ENCODE data around the gene PAM.

Gene PAM

GRCh38 chr5:102737805-102738469, 17.2 kb upstream of the PAM start:
- H3K4me3 ChIP-seq (ENCODE audit: low read depth, low read length): no peak overlapping the region
- no peak for TF ChIP-seq CTCF (IDR thresholded peaks at IDR 0.05; ENCODE audit: borderline replicate concordance, insufficient read depth, low read depth, low read length)

GRCh38 chr5:102740515-102740914, 14.6 kb upstream of the PAM start:
- no peak overlapping the region for H3K4me3 ChIP-seq (ENCODE audit: low read depth, low read length)
- no peak for TF ChIP-seq CTCF (IDR thresholded peaks at IDR 0.05; ENCODE audit: borderline replicate concordance, insufficient read depth, low read depth, low read length)

- H3K4me3 ChIP-seq (ENCODE audit: low read depth, low read length): no peak overlapping the region
- no peak for TF ChIP-seq CTCF (IDR thresholded peaks at IDR 0.05; ENCODE audit: borderline replicate concordance, insufficient read depth, low read depth, low read length)
These were observed 12.9 kb upstream of the PAM start for GRCh38 chr5:102742215-102742614.

- H3K4me3 ChIP-seq (ENCODE audit: low read depth, low read length): no peak overlapping the region
- TF ChIP-seq CTCF (IDR thresholded peaks at IDR 0.05; ENCODE audit: borderline replicate concordance, insufficient read depth, low read depth, low read length): no peak
These were observed 11.2 kb upstream of the PAM start for GRCh38 chr5:102743900-102744299.

- H3K4me3 ChIP-seq (ENCODE audit: low read depth, low read length): no peak overlapping the region
- TF ChIP-seq CTCF (IDR thresholded peaks at IDR 0.05; ENCODE audit: borderline replicate concordance, insufficient read depth, low read depth, low read length): no peak
These were observed 7.5 kb upstream of the PAM start for GRCh38 chr5:102747386-102748166.

GRCh38 chr5:102749416-102750030, 5.6 kb upstream of the PAM start:
- no peak for TF ChIP-seq CTCF (IDR thresholded peaks at IDR 0.05; ENCODE audit: borderline replicate concordance, insufficient read depth, low read depth, low read length)
- H3K4me3 ChIP-seq (ENCODE audit: low read depth, low read length): no peak overlapping the region

Data from GM12875 (cell line).